NCI-H2227 (cell line): ENCODE measurements around the gene POLG.
"Not testable (repeated sequence)": the region's sequence is repeated elsewhere in the genome, so short reads cannot be mapped to it uniquely, and the experiment has no call there.

Source experiments
- DNase-seq: peaks from one replicate; lab custom pipeline; 2025; ENCODE audit not compliant: unreplicated experiment; lab: John Stamatoyannopoulos, UW

POLG gene

GRCh38 chr15:89291934-89292438, 42.6 kb downstream of the POLG start:
- no peak for DNase-seq

GRCh38 chr15:89283201-89283600, 51.4 kb downstream of the POLG start:
- no peak for DNase-seq

- no peak for DNase-seq
Observed at GRCh38 chr15:89282631-89283030, 52.0 kb downstream of the POLG start.

- DNase-seq: no peak
Observed at GRCh38 chr15:89278307-89278706, 56.3 kb downstream of the POLG start.

- not testable (repeated sequence) for DNase-seq
Observed at GRCh38 chr15:89277281-89277680, 57.3 kb downstream of the POLG start.
